Epithelial cell of prostate (primary cell): ENCODE results near the gene GJD3.

Source experiments
- DNase-seq: peaks from one replicate; pipeline ENCODE4 v3.0.0-alpha.2; 2011; ENCODE audit warnings: low read depth, low spot score
- H3K27ac ChIP-seq: fragments of 450-650 bp; 2 replicates; pipeline ENCODE4 v1.5.1; 2017; ENCODE audit warnings: mild to moderate bottlenecking

GJD3 gene

DNA sequence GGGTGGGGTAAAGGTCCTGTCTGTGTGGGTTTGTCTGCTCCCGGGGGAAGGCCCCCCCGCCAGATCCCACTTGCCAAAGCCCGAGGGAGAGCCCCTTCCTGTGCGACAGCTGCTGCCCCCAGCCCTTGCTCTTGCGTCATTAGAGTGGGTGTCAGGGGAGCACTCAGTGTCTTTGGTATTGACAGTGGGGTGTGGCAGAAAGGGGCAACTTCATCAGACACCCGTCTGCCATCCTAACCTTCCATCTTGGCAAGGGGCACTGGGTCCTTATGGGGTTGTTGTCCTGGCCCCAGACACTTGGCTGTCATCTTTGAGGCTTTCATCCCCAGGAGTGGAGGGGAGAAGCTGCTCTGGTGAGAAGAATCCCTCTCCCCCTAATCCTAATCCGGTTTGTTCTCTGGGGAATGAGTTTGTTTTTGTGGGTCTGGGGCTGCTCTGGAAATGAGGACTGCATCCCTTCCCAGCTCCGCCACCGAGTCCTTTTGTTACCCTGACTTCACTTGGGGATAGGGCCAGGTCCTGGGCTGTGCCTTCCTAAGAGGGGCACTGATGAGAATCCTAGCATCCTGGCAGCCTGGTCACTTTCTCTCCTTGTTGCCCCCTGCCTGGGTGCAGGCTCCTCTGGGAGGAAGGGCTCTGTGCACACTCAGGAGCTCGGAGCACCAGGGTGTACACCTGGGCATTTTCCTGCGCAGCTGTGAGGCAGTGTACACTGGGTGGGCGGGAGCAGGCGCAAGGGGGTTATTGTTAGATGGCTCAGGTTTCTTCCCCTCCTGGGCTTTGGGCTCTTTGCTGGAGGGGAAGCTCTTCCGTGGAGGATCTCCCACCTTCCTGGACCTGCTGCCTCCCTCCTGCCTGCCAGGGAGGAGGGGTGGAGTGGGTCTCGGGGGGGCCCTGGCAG, 21.1 kb downstream of the GJD3 start:
- DNase-seq: no peak

DNA sequence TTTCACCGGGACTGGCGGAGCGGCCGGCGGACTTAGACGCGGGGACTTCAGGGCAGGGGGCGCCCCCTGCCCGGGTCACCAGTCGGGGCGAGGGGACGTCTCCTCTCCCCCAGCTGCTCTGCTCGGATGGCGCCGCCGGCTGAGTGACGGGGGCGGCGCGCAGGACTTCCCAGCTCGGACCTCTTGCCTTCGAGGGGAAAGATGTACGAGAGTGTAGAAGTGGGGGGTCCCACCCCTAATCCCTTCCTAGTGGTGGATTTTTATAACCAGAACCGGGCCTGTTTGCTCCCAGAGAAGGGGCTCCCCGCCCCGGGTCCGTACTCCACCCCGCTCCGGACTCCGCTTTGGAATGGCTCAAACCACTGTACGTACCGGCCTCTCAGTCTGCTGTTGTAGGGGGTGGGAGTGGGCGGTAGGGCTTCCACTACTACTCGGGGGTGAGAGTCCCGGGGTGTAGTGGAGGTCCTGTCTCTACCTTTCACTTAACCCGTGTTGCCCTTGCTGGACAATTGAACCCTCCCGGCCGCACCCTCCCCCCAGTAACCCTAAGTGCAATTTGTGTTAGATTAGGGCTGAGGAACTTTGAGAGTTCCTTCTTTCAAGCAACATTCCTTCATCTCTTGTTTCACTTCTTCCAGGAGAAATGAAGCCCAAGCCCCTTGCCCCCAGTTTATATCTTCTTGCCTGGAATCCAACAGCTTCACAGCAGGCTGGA, 21.9 kb downstream of the GJD3 start:
- DNase-seq: no peak
- peak overlapping the region; percentile 81 for H3K27ac ChIP-seq

More for the DNA sequence above, 21.1 kb downstream of the GJD3 start:
- H3K27ac ChIP-seq: no peak overlapping the region

DNA sequence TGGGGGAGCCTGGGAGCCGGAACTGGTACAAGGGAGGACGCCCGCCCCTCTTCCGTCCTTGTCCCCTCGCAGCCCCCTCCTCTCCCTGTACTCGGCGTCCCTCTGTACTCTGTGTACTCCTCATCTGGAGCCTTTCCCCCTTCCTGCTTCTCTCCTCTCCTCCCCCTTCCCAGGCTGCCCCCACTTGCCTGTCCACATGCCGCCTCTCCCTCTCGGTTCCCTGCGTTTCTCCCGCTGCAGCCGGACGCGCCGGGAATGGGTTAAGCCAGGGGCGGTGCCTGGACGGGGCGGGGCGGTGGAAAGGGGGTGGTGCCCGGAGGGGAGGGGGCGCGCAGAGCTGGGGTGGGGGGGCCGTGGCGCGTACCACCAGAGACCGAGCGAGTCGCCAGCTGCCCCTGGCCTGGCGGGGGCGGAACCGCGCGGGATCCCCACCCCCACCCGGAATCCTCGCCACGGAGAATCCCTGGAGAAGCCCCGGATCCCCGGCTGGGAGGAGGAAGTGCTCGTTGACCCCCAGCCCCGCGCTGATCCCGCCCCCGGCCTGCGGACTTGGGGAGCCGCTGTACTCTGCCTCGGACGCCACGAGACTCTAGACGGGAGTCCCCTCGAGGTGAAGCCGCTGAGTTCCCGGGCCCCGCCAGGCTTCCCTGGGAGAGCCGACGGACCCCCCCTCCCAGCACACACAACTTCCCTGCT, 22.6 kb downstream of the GJD3 start:
- no peak for DNase-seq
- peak overlapping the region; percentile 81 for H3K27ac ChIP-seq

DNA sequence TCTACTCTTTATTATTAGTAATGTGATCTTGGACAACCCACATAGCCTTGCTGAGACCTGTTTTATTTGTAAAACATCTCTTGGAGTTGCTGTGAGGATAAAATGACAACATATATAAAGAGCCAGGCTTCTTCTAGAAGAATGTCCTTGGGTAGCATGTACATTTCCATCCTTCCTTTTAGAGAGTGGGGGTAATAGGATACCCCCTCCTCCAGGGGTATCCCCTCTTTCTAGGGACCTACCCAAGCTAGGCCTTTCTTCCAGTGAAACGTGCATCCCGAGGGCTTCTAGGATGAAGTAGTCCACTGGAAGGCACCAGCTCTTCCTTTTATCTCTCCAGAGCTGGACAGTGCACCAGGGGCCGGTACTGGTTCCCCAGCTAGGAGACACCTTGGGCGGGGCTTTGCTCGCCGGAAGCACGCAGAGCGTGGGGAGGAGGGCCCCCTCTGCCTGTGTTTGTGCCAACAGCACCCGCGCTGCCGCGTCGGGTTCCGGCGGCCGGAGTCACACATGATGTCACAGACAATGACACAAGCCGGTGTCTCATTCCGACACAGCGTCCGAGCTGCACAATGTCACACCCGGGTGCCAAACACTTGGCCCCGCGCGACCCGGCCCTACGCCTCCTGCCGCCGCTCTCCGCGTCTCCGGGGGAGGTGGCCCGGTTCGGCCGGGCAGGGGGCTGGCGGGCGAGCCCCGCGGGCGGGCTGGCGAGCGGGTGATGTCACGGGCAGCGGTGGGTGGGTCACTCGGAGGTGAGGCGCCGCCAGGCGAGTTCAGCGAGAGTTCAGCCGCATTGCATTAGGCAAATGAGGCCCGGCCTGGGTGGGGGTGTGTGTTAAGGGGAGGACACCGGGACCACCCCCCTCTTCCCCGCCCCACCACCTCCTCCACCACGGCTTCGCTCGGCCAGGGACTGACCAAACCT, 23.4 kb downstream of the GJD3 start:
- H3K27ac ChIP-seq: peak overlapping the region; percentile 81
- no peak for DNase-seq

DNA sequence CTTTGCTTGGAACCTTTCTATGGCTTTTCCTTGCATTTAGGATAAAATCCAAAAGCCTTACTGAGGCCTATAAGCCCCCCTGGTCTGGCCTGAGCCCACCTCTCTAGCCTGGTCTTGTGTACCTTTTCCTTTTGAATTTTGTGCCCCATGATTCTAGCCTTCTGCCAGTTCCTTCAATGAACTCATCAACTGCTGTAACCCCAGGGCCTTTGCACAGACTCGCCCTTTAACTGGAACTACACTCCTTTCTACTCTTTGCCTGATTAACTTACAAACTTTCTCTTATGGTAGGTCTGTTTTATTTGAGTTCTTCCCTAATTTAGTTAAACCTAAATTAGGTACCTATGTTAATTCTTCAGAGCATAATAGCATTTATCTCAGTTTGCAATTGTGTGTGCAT, 24.2 kb downstream of the GJD3 start:
- H3K27ac ChIP-seq: peak overlapping the region; percentile 81
- no peak for DNase-seq

DNA sequence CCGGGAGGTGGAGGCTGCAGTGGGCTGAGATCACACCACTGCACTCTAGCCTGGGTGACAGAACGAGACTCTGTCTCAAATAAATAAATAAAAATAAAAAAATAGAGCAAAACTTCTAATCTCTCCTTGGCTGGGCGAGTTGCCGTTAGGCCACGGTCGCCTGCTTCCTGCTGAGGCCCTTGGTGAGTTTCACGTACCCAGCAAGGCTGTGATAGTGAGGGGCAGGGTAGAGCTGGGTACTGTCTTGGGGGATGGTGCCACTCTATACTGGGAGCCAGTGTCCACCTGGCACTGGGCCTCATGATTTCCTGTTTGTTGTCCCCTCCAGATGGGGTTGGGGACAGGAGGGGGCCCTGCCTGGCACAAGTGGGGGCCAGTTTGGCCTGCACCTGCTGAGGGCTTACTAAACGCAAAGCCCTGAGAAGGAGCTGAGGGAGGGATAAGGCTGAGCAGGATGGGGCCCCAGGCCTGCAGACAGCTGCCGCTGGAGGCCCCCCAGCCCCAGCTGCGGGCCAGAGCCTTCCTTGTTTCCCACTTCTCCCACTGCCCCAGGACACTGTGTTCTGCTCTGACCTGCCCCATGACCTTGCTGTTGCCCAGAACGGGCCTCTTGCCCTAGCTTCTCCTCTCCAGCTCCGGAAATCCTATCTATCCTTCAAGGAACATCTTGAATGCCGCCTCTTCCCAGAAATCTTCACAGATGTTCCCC, 25.4 kb downstream of the GJD3 start:
- H3K27ac ChIP-seq: no peak overlapping the region
- no peak for DNase-seq

DNA sequence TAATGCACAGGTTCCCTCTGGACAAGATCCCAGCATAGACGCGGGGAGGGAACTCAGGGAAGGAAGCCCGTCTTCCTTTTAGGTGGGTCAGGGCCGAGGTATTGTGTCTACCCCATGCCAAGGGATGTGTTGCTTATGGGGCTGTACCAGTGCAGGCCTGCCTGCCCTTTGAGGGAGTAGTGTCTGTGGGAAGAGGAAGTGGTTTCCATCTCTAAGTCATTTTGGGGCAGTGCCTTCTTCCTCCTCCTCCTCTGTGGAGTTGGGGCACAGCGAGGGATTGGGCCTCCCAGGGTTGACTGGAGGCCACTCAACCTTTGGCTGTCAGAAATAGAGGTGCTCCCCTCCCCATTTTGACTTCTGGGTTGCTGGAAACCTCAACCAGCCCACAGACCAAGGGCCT, 26.5 kb downstream of the GJD3 start:
- no peak overlapping the region for H3K27ac ChIP-seq
- DNase-seq: no peak

DNA sequence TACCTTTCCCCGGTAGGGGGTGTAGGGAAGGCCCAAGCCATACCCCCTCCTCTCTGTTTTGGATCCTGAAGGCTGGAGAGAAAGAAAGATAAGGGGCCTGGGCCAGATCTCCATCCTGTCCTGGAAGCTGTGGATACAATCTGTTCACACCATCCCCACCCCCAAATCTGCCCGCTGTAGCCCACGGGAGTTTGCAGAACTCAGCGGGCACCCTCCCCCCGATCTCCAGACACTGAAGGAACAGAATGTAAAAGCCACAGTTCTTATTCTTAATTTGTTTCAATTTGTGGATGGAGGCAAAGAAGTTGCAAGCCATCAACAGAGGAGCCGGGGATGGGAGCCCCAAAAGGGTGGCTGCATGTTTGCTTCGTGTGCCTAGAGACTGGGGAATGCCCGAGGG, 27.2 kb downstream of the GJD3 start:
- no peak for DNase-seq
- H3K27ac ChIP-seq: no peak overlapping the region

DNA sequence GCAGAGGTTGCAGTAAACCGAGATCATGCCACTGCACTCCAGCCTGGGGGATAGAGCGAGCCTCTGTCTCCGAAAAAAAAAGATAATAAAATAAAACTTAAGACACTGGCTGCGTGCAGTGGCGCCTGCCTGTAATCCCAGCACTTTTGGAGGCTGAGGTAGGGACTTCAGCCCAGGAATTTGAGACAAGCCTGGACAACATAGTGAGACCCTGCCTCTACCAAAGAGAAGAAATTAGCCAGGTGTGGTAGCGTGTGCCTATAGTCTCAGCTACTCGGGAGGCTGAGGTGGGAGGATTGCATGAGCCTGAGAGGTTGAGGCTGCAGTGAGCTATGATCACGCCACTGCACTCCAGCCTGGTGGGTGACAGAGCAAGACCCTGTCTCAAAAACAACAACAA, 28.9 kb downstream of the GJD3 start:
- no peak overlapping the region for H3K27ac ChIP-seq
- no peak for DNase-seq

DNA sequence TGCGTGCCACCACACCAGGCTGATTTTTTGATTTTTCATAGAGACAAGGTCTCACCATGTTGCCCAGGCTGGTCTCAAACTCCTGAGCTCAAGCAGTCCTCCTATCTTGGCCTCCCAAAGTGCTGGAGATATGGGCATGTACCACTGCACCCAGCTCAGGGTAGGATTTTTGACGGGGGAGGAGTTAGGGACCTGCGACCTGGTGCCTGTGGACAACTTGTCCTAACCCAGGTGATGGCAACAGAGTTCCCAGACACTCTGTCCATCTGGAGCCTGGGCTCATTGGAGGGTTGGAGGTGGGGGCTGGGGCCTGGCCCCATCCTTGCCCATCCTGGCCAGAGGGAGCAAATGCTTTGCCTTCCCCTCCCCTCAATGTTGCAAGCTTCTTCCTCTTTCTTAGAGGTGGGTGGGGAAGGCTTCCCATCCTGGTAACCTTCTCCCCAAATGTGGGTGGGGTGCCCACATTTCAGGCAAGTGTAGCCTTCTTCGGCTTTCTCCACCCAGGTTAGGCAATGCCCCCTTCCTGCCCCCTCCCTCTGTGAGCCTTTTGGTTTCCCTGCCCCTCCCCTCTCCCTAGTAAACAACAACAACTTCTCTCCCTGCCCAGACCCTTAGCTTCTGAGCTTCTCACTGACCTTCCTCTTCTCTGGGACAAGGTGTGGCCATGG, 30.6 kb downstream of the GJD3 start:
- H3K27ac ChIP-seq: no peak overlapping the region
- DNase-seq: no peak

DNA sequence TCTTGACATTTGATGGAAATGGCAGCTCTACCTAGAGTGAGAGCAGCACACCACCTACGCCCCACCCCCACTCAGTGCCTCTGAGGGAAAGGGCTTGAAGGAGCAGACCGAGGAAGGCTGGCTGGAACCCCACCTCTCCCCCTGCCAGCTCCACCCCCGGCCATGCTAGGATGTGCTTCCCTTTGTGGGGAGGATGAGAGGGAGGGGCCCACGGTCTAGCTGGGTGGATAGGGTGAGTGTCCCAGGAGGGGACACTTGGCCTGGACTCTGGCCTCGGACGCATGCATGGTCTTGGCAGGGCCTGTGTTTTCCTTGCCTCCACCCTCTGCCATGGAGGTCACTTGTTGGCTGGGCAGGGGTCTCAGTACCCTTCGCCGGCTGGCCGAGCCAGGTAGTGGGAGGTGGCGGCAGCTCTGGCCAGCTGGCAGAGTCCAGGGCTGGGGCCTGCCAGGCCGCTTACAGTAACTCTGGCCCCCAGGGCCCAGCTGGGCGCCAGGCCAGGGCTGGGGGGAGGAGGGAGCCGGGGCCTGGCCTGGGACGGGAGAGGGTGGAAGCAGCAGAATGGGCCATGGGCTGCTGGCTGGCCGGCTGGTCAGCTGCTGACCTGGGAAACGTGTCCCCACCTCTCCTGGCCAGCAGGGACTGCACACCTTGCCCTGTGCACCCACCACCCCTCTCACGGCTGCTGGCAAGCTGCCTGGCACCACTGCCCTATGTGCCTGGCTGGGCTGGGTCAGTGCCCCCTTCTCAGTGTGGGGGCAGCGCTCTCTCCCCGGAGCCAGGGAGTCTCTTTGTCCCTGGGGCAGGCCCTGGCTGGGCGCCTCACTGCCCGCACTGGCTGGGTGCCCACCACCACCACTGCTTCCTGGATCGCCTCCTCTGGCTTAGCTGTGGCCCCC, 32.5 kb downstream of the GJD3 start:
- no peak for DNase-seq
- no peak overlapping the region for H3K27ac ChIP-seq

DNA sequence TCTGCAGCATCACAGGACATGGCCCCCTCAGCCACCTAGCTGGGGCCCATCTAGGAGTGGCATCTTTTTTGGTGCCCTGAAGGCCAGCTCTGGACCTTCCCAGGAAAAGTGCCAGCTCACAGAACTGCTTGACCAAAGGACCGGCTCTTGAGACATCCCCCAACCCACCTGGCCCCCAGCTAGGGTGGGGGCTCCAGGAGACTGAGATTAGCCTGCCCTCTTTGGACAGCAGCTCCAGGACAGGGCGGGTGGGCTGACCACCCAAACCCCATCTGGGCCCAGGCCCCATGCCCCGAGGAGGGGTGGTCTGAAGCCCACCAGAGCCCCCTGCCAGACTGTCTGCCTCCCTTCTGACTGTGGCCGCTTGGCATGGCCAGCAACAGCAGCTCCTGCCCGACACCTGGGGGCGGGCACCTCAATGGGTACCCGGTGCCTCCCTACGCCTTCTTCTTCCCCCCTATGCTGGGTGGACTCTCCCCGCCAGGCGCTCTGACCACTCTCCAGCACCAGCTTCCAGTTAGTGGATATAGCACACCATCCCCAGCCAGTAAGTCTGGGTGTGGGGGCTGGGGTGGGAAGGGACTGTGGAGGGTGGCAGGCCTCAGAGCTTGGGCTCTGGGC, 33.6 kb downstream of the GJD3 start:
- DNase-seq: no peak
- no peak overlapping the region for H3K27ac ChIP-seq

DNA sequence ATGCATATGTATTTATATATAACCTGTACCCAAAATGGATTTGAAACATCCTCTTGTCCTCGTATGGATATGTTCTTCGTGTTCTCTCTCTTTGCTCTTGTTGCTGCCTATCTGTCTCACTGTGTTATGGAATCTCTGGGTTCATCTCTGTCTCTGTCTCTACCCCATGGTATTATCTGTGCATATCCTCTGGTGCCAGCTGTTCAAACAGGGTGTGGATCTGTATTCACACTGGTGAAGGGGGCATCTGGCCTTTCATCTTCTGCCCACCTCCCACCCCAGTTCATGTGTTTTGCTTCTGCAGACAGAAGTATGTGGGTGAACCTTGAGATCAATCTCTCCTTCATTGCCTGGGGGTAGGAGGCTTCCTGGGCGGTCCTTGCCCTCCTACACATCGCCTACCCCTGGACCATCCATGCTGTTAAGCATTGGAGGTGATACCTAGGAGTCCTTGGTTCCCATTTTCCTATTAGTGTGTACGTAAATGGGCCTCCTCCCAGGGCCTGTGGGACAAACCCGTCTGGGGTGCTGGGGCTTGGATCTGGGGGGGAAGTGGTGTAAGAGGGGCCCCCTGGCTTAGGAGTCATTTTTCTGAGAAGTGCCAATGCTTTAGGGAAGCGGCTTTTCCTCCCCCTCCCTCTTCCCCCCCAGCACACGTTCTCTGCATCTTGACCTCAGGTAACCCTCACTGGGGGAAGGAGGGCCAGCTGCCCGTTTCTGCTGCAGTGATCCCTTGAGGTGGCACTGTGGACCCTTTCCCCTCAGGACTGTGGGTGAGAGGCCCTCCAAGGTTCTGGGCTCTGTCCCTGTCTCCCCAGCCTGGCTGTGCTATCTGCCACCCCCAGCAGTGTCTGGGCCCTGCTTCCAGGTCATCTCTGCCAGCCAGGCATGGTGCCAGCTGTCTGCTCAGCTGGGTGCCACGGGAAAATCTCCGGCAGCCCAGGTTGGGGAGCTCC, 34.4 kb downstream of the GJD3 start:
- DNase-seq: no peak
- no peak overlapping the region for H3K27ac ChIP-seq

DNA sequence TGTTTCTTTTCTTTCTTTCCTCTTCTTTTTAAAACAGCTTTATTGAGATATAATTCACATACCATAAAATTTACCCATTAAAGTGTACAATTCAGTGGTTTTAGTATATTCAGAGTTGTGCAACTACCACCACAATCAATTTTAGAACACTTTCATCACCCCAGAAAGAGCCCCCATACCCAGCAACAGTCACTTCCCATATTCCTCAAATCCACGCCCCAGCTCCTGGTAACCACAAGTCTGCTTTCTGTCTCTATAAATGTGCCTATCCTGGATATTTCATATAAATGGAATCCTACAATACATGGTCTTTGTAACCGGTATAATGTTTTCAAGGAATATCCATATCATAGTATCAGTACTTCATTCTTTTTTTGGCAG, 36.2 kb downstream of the GJD3 start:
- H3K27ac ChIP-seq: no peak overlapping the region
- no peak for DNase-seq

DNA sequence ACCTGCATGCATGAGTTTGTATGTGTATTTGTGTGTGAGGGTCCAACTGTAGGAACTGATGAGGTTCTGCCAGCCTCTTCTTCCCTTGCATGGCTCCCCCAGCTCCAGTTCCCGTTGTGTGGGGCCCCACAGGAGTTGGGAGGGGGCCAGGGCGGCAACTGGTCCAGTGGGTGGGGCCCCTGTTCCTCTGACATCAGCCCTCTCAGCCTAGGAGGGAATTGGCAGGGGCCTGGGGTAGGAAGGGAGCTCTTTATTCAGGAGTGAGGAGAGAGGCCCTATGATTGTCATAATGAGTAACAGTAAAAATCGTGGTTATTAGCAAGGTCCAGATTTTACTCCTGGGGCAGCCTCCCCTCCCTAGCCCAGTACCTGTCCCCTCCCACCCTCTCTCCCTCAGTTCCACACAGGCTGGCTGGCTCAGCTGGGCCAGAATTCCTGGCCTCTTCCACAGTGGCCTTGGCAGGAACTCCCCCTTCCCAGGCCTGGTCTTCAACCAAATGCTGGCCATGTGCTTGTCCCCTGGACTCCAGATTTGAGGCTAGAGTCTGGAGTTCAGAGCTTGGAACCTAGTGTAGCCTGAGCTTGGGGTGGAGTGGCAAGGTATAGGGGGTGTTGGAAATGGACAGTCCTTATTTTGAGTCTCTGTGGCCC, 36.7 kb downstream of the GJD3 start:
- no peak overlapping the region for H3K27ac ChIP-seq
- no peak for DNase-seq

DNA sequence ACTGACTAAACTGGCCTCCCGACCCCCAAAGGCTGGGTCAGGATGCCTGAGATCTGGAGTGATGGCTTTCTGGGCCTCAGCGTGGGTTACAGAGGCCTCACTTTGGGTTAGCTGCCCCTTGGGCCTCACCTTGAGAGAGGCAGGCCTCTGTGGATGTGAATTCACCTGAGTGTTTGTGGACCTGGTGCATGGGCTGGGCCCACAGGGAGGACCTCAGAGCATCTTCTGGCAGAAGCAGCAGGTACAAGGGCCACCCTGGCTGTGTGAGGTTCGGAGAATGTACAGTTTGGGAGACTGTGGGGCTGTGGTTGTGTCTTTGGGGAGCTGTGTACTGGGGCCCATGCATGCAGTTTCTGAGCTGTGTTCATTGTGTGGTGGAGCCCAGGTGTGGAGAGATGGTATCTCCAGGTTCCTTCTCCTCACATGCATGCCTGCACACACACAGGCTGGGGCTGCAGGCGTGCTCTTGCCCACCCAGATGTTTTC, 37.2 kb downstream of the GJD3 start:
- DNase-seq: no peak
- no peak overlapping the region for H3K27ac ChIP-seq
